B cell (primary cell): ENCODE data around the gene RBM20.

ENCODE experiments used
- CTCF ChIP-seq: fragments of 200-600 bp; IDR thresholded peaks from one replicate; pipeline ENCODE4 v1.8.0; 2022; ENCODE audit warnings: antibody characterized with exemption, mild to moderate bottlenecking
- EZH2 ChIP-seq: IDR thresholded peaks from 2 replicates; pipeline ENCODE4 v1.6.1; 2012; ENCODE audit warnings: borderline replicate concordance, low read depth, mild to moderate bottlenecking, moderate library complexity, low read length; ENCODE audit not compliant: insufficient read depth, poor library complexity, severe bottlenecking

GRCh38 chr10:110783509-110784107, 139.5 kb downstream of the RBM20 start:
- TF ChIP-seq CTCF (no peak), EZH2 (no peak)
